HG03175 (cell line): ENCODE results near the gene IGFL1.
"Not testable (repeated sequence)": the region's sequence is repeated elsewhere in the genome, so short reads cannot be mapped to it uniquely, and the experiment has no call there.

Experiments
- ATAC-seq: cut with Tn5 transposase; IDR thresholded peaks from one replicate; pipeline ENCODE4 v1.9.1; 2021; ENCODE audit warnings: mild to moderate bottlenecking, moderate library complexity; ENCODE audit not compliant: unreplicated experiment

The IGFL1 gene

GRCh38 chr19:46264801-46265200 lies 35.3 kb downstream of the IGFL1 start:
- not testable (repeated sequence) for ATAC-seq

- no peak for ATAC-seq
Observed at GRCh38 chr19:46265217-46265828, 35.8 kb downstream of the IGFL1 start.

DNA sequence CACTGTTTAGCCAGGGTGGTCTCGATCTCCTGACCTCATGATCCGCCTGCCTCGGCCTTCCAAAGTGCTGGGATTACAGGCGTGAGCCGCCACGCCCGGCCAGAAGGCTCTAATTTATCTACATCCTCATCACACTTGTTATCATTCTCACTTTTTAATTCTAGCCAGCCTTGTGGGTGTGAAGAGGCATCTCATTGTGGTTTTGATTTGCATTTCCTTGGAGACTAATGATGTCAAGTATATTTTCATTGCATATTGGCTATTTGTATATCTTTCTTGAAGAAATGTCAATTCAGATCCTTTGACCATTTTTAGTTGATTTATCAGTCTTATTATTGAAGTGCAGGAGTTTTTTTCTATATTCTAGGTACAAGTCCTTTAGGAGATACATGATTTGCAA lies 39.6 kb downstream of the IGFL1 start:
- no peak for ATAC-seq

DNA sequence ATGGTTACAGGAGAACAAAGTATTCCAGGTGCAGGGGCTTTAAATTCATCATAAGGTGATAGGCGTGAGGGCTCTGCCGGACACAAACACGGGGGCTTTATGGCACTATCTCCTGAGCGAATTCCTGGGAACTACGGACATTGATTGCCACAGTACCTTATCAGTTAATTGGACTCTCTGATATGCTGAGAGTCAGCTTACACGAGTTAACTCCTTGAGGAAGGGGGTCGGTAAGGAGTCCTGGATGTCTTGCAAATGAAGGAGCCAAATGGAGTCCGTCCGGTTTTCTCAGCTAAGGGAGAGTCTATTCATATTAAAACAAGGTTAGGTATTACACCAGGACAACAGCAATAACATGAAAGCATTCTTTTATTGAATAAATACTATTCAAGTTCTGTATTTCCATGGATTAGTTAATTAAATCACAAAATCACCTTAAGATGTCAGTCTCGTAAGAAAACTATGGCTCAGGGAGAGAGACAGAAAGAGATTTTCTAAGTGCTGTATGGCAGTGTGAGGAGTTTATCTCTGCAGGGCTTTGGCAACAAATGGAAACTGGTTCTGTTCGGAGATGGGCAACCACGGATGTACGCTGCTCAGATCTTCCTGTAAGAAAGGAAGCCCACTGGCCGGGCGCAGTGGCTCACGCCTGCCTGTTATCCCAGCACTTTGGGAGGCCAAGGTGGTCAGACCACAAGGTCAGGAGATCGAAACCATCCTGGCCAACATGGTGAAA lies 41.1 kb downstream of the IGFL1 start:
- no peak for ATAC-seq

DNA sequence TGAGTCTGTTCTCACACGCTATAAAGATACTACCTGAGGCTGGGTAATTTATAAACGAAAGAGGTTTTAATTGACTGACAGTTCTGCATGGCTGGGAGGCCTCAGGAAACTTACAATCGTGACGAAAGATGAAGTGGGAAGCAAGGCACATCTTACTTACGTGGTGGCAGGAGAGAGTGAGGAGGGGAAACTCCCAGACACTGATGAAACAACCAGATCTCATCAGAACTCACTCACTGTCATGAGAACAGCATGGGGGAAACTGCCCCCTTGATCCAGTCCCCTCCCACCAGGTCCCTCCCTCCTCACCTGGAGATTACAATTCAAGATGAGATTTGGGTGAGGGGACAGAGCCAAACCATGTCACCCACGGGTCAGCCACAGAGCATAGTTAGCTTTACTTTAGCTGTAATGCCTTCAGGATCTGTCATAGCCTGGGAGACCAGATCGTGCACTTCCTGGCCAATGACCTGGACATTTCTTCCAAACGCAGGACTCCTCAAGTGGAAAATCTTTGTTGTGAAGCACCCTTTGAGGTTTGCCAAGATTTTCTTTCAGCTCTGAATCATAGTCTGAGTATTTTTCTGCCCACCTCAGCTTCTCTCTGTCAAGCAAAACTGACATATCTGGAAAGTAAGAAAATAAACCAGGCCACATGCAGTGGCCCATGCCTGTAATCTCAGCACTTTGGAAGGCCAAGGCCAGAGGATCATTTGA lies 42.1 kb downstream of the IGFL1 start:
- no peak for ATAC-seq

DNA sequence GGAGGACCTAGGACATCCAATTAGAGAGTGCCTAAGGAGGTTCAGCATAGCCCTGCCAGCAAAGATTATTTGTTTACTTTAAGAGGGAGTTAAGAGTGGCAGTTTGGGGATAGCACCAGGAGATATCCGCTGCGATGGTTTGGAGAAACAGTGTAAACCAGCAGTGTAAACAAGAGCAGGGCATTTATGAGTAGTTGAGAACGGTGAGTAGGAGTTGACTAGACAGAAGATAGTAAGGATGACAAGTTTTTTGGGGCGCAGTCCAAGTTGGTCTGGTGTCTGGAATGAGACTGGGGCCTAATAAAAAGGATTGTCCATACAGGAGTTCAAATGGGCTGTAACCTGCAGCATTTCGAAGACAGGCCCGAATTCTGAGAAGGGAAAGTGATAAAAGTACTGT lies 44.4 kb downstream of the IGFL1 start:
- not testable (repeated sequence) for ATAC-seq

DNA sequence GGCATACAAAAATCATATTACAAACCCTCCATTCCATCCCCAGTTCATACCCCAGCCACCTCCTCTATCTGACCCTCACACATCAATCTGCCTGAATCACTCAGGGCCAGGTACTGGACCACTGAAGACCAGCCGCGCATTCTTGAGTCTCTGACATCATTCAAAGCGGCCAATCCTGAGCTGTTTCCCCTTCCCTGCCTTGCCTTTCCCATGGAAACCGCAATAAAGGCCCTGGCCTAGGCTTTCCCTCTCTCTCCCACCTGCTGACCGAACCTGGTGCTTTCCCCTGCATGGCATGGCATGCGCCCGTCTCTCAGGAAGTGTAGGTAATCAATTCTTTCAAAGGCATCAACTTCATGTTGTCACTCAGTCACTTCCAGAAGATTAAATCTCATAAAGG lies 49.6 kb downstream of the IGFL1 start:
- no peak for ATAC-seq
